Mucosa of rectum (tissue), 2 donors: Measurements from ENCODE around the gene LRP2.

ENCODE experiments used
- H3K27ac ChIP-seq, 2 donors: one replicate each; pipeline ENCODE4 v1.7.0; 2013; ENCODE audit warnings: inconsistent platforms in 2 of 2, low read depth in 2 of 2, low read length in 2 of 2
- H3K27me3 ChIP-seq, 2 donors: one replicate each; pipeline ENCODE4 v1.7.0; 2013; ENCODE audit warnings: low read length in 2 of 2; ENCODE audit not compliant: control insufficient read depth in 2 of 2, insufficient read depth in 2 of 2
- H3K36me3 ChIP-seq, 2 donors: one replicate each; pipeline ENCODE4 v1.7.0; 2013; ENCODE audit warnings: low read length in 2 of 2; ENCODE audit not compliant: control insufficient read depth in 2 of 2, insufficient read depth in 2 of 2
- H3K4me1 ChIP-seq, 2 donors: one replicate each; pipeline ENCODE4 v1.7.0; 2013; ENCODE audit warnings: low read length in 2 of 2, mild to moderate bottlenecking in 1 of 2; ENCODE audit not compliant: control insufficient read depth in 2 of 2, insufficient read depth in 2 of 2
- H3K4me3 ChIP-seq, 2 donors: one replicate each; pipeline ENCODE4 v1.7.0; 2013; ENCODE audit warnings: low read length in 2 of 2
- H3K9ac ChIP-seq, 2 donors: one replicate each; pipeline ENCODE4 v1.7.0; 2013; ENCODE audit warnings: low read length in 2 of 2, low read depth in 1 of 2, mild to moderate bottlenecking in 1 of 2
- H3K9me3 ChIP-seq, 2 donors: one replicate each; pipeline ENCODE4 v1.7.0; 2013; ENCODE audit warnings: low read length in 2 of 2; ENCODE audit not compliant: control insufficient read depth in 2 of 2
- donor health status: healthy.
- donor health status: Normal muscosa, but diverticular disease.

Gene LRP2

GRCh38 chr2:169349535-169349934 lies 12.8 kb downstream of the LRP2 start:
- H3K4me1 ChIP-seq = no peaks in the 10 kb centered on the region
- H3K36me3 ChIP-seq = no peaks in the 10 kb centered on the region
- no peaks in the 10 kb centered on the region for H3K27me3 ChIP-seq
- no peak overlapping the region for H3K27ac ChIP-seq
- no peaks in the 10 kb centered on the region for H3K9me3 ChIP-seq
- no peak overlapping the region for H3K9ac ChIP-seq
- no peak overlapping the region for H3K4me3 ChIP-seq

GRCh38 chr2:169348321-169349024 lies 13.9 kb downstream of the LRP2 start:
- H3K36me3 ChIP-seq = no peaks in the 10 kb centered on the region
- H3K4me1 ChIP-seq = no peaks in the 10 kb centered on the region
- no peak overlapping the region for H3K27ac ChIP-seq
- no peaks in the 10 kb centered on the region for H3K27me3 ChIP-seq
- no peak overlapping the region for H3K4me3 ChIP-seq
- H3K9ac ChIP-seq = no peak overlapping the region
- H3K9me3 ChIP-seq = no peaks in the 10 kb centered on the region

GRCh38 chr2:169345486-169346437 lies 16.6 kb downstream of the LRP2 start:
- no peak overlapping the region for H3K27ac ChIP-seq

GRCh38 chr2:169344736-169345485 lies 17.4 kb downstream of the LRP2 start:
- Histone ChIP-seq H3K4me1 (no peaks in the 10 kb centered on the region), H3K9ac (no peak overlapping the region), H3K4me3 (no peak overlapping the region), H3K27me3 (peaks cover 0 to 4% of the 10 kb centered on the region in 2 donors), H3K27ac (no peak overlapping the region), H3K36me3 (no peaks in the 10 kb centered on the region), H3K9me3 (no peaks in the 10 kb centered on the region)

More at GRCh38 chr2:169345486-169346437, 16.6 kb downstream of the LRP2 start:
- no peaks in the 10 kb centered on the region for H3K36me3 ChIP-seq
- H3K9me3 ChIP-seq = no peaks in the 10 kb centered on the region
- H3K27me3 ChIP-seq = peaks cover 0 to 4% of the 10 kb centered on the region in 2 donors
- no peak overlapping the region for H3K9ac ChIP-seq
- no peaks in the 10 kb centered on the region for H3K4me1 ChIP-seq
- no peak overlapping the region for H3K4me3 ChIP-seq

DNA sequence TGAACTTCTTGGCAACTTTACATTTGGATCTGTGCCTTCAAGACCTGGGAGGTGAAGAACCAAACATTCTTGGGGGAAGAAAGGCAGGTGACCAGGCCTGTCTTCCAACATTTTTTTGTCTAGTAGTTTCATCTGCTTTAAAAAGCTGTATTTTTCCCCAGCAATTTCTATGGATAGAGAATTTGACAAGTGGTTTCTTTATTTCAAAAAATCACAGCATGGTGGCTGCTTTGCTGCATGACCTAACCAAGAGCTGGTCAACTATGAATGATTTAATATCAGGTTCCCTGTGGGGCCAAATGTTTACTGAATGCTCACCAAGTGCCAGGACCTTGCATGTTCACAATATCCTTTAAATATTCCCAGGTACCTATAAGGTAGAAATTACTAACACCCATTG lies 19.1 kb downstream of the LRP2 start:
- H3K9me3 ChIP-seq = no peaks in the 10 kb centered on the region
- no peak overlapping the region for H3K4me3 ChIP-seq
- no peaks in the 10 kb centered on the region for H3K36me3 ChIP-seq
- H3K27me3 ChIP-seq = peaks cover 0 to 4% of the 10 kb centered on the region in 2 donors
- no peaks in the 10 kb centered on the region for H3K4me1 ChIP-seq
- no peak overlapping the region for H3K27ac ChIP-seq
- no peak overlapping the region for H3K9ac ChIP-seq

DNA sequence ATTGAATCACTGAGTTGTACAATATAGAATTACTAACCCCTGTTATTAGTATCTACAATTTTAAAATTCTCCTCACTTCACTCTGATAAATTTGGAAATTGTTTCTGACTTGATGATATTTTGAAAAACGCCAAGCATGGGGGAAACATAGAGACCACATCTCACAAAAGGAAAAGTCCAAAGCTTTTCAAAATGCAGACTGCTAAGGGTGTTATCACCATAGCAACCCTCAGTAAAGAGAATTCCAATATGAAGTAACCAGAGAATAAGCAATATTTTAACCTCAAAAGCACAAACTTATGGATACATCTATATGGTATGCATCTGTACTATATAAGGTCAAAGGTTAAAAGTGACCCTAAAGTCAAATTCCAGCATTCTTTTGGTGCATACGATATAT lies 22.7 kb downstream of the LRP2 start:
- Histone ChIP-seq H3K4me1 (no peaks in the 10 kb centered on the region), H3K27ac (no peak overlapping the region), H3K36me3 (no peaks in the 10 kb centered on the region), H3K4me3 (no peak overlapping the region), H3K9me3 (no peaks in the 10 kb centered on the region), H3K27me3 (peaks cover 2 to 4% of the 10 kb centered on the region in 2 donors), H3K9ac (no peak overlapping the region)

DNA sequence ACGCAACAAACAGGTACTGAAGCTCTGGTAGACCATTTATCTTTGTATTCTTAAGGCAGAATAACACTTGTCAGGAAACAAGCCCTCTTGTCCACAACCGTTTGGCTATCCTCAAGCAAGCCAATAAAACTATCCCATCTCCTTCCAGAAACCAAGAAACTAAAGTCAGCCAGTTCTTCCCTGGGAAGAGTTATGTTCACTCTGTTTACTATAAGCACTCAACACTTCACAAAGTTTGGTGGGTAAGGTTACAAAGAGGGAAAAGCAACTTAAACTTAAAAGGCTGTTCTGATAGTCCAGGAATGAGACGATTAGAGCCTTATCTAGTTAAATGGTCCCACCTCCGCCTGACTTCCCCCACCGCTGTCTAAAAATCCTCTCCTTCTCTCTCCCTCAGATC lies 25.6 kb downstream of the LRP2 start:
- no peaks in the 10 kb centered on the region for H3K9me3 ChIP-seq
- no peaks in the 10 kb centered on the region for H3K36me3 ChIP-seq
- no peak overlapping the region for H3K9ac ChIP-seq
- H3K4me1 ChIP-seq = no peaks in the 10 kb centered on the region
- H3K4me3 ChIP-seq = no peak overlapping the region
- H3K27ac ChIP-seq = no peak overlapping the region
- H3K27me3 ChIP-seq = peaks cover 2 to 3% of the 10 kb centered on the region in 2 donors

GRCh38 chr2:169330555-169331198 lies 31.7 kb downstream of the LRP2 start:
- Histone ChIP-seq H3K27me3 (peaks cover 0 to 4% of the 10 kb centered on the region in 2 donors), H3K4me1 (no peaks in the 10 kb centered on the region), H3K9me3 (no peaks in the 10 kb centered on the region), H3K9ac (no peak overlapping the region), H3K4me3 (no peak overlapping the region), H3K36me3 (no peaks in the 10 kb centered on the region), H3K27ac (no peak overlapping the region)

DNA sequence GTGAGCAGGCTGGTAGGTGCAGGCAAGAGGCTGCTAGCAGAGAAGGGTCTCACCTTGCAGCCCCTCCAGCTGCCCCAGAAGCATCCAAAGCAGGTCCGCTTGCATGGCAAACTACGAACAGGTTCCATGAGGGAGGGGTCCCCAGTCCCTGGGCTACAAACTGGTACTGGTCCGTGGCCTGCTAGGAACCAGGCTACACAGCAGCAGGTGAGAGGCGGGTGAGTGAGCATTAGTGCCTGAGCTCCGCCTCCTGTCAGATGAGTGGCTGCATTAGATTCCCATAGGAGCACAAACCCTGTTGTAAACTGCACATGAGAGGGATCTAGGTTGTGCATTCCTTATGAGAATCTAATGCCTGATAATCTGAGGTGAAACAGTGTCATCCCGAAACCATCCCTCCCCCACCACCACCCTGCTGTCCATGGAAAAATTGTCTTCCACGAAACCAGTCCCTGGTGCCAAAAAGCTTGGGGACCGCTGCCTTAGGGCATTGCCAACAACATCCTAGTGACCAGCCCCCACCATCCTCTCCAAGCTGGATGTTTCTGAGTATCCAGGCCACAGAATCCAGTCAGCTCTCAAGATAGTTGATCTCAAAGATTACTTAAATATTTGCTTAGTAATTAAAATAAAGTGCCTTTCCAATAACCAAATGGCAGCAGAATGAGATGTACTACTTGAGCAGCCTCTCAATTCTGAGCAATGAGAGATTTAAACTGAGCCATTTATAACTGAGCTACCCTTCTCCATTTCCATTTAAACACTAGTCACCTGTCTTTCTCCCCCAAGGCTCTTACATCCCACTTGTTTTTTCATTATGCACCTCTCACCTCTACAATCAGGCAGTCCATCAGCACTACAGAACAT lies 32.4 kb downstream of the LRP2 start:
- Histone ChIP-seq H3K27me3 (peaks cover 0 to 4% of the 10 kb centered on the region in 2 donors), H3K36me3 (no peaks in the 10 kb centered on the region), H3K4me1 (no peaks in the 10 kb centered on the region), H3K27ac (no peak overlapping the region), H3K9me3 (no peaks in the 10 kb centered on the region), H3K9ac (no peak overlapping the region), H3K4me3 (no peak overlapping the region)
